Endothelial cell (in vitro differentiated cells): ENCODE results near the gene TTC33. TPM values are rescaled to one million over a fixed set of nuclear protein-coding genes. Genes with fewer than 3 reads are reported as not detected.

Source experiments
- DNase-seq: peaks from one replicate; pipeline ENCODE4 v3.0.0; 2021; ENCODE audit warnings: low spot score
- H3K27ac Mint-ChIP-seq: one replicate; pipeline ENCODE4 v1.8.0; 2021; ENCODE audit warnings: mixed read lengths, inconsistent platforms; ENCODE audit not compliant: unreplicated experiment
- H3K27me3 Mint-ChIP-seq: one replicate; pipeline ENCODE4 v1.8.0; 2021; ENCODE audit warnings: mild to moderate bottlenecking, moderate library complexity, mixed read lengths, inconsistent platforms; ENCODE audit not compliant: unreplicated experiment
- H3K36me3 Mint-ChIP-seq: one replicate; pipeline ENCODE4 v1.8.0; 2021; ENCODE audit warnings: mild to moderate bottlenecking, low read depth, mixed read lengths, inconsistent platforms; ENCODE audit not compliant: unreplicated experiment
- H3K4me1 Mint-ChIP-seq: one replicate; pipeline ENCODE4 v1.8.0; 2021; ENCODE audit warnings: mild to moderate bottlenecking, mixed read lengths, inconsistent platforms; ENCODE audit not compliant: unreplicated experiment
- H3K4me3 Mint-ChIP-seq: one replicate; pipeline ENCODE4 v1.8.0; 2021; ENCODE audit warnings: mild to moderate bottlenecking, mixed read lengths, inconsistent platforms; ENCODE audit not compliant: unreplicated experiment
- H3K9me3 Mint-ChIP-seq: one replicate; pipeline ENCODE4 v1.8.0; 2021; ENCODE audit warnings: mixed read lengths, inconsistent platforms; ENCODE audit not compliant: unreplicated experiment
- total RNA-seq: library from RNA; stranded (reverse); fragmentation: NEBNext Ultra II Directional; extraction: Animal tissue kit (Norgen Biotek cat#: 25700); gene quantifications from one replicate; pipeline ENCODE4 v1.2.1, GENCODE V29; 2021; ENCODE audit not compliant: unreplicated experiment
- TF ChIP-seq, protein P1 (sequence below): fragments of 200-600 bp; sonication (generic); IDR thresholded peaks from one replicate; pipeline ENCODE4 v1.5.0; 2021; ENCODE audit warnings: antibody characterized with exemption; ENCODE audit not compliant: unreplicated experiment

TTC33 gene
- total RNA-seq, 1 donor from 2014 or later, result 8.6 TPM

GRCh38 chr5:40627706-40628105, 128.1 kb downstream of the TTC33 start:
- Mint-ChIP-seq H3K4me1 (no peaks in the 10 kb centered on the region), H3K27me3 (no peaks in the 10 kb centered on the region), H3K4me3 (no peak overlapping the region), H3K36me3 (no peaks in the 10 kb centered on the region), H3K27ac (no peak overlapping the region), H3K9me3 (no peaks in the 10 kb centered on the region)
- no peak for DNase-seq
- TF ChIP-seq, protein P1, sequence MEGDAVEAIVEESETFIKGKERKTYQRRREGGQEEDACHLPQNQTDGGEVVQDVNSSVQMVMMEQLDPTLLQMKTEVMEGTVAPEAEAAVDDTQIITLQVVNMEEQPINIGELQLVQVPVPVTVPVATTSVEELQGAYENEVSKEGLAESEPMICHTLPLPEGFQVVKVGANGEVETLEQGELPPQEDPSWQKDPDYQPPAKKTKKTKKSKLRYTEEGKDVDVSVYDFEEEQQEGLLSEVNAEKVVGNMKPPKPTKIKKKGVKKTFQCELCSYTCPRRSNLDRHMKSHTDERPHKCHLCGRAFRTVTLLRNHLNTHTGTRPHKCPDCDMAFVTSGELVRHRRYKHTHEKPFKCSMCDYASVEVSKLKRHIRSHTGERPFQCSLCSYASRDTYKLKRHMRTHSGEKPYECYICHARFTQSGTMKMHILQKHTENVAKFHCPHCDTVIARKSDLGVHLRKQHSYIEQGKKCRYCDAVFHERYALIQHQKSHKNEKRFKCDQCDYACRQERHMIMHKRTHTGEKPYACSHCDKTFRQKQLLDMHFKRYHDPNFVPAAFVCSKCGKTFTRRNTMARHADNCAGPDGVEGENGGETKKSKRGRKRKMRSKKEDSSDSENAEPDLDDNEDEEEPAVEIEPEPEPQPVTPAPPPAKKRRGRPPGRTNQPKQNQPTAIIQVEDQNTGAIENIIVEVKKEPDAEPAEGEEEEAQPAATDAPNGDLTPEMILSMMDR, result no peak

- Mint-ChIP-seq H3K27ac (no peak overlapping the region), H3K4me1 (no peaks in the 10 kb centered on the region), H3K36me3 (no peaks in the 10 kb centered on the region), H3K9me3 (no peaks in the 10 kb centered on the region), H3K4me3 (no peak overlapping the region), H3K27me3 (no peaks in the 10 kb centered on the region)
- TF ChIP-seq, protein P1, result no peak
- no peak for DNase-seq
Measured at GRCh38 chr5:40626801-40627200, 129.0 kb downstream of the TTC33 start.

DNA sequence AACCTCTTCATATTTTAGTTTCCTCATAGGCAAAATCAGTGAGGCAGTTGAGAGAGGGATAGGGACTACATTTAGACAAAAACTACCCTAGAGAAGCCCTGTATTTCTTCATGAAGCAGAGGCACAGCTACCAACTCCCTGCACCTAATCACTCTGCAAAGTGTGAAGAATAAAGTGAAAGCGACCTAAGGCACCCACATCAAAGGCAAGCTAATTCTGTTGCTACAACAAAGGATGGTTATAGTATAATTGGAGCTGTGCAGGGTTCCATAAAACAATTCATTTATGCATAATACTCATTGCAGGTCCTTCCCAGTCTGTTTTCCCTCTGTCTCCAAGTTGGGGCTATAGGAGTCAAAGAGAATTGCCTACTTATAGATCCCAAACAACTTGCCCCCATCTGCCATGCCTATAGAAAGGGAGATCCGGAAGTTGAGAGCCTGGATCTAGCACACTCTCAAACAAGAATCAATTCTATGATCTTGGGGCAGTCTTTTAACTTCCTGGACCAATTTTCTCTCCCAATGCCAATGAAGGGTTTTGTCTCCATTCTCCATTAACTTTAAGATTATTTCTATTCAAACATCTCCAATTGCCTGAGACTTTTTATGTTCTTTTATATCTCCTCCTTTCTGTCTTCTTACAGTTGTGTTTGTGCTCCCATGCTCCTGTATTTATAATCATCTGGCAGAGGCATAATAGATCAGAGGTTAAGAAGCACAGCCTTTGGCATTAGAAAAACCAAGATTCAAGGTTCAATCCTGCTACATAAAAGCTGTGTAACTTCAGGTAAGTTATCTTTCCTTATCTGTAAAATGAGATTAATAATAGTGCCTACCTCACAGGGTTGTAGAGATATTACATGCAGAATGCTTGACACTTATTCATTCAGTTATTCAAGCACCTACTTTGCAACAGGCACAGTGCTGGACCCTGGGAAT, 132.0 kb downstream of the TTC33 start:
- Mint-ChIP-seq H3K27me3 (no peaks in the 10 kb centered on the region), H3K9me3 (no peaks in the 10 kb centered on the region), H3K36me3 (no peaks in the 10 kb centered on the region), H3K4me1 (no peaks in the 10 kb centered on the region), H3K27ac (no peak overlapping the region), H3K4me3 (no peak overlapping the region)
- TF ChIP-seq, protein P1, result no peak
- no peak for DNase-seq

- H3K27me3 Mint-ChIP-seq, result no peaks in the 10 kb centered on the region
- no peaks in the 10 kb centered on the region for H3K4me1 Mint-ChIP-seq
- H3K36me3 Mint-ChIP-seq, result no peaks in the 10 kb centered on the region
- H3K27ac Mint-ChIP-seq, result no peak overlapping the region
- TF ChIP-seq, protein P1, result no peak
- H3K4me3 Mint-ChIP-seq, result no peak overlapping the region
- no peak for DNase-seq
- H3K9me3 Mint-ChIP-seq, result no peaks in the 10 kb centered on the region
Measured at GRCh38 chr5:40622463-40623252, 133.1 kb downstream of the TTC33 start.
